ENCODE data around the gene MRPS5.

MRPS5 gene

GRCh38 chr2:95060446-95061118 lies 61.0 kb downstream of the MRPS5 start:
- DNase-seq (ENCODE audit: low spot score) = no peak

GRCh38 chr2:95059656-95060370 lies 61.8 kb downstream of the MRPS5 start:
- no peak for DNase-seq (ENCODE audit: low spot score)

GRCh38 chr2:95058989-95059641 lies 62.5 kb downstream of the MRPS5 start:
- no peak for DNase-seq (ENCODE audit: low spot score)

- no peak for DNase-seq (ENCODE audit: low spot score)
These were observed 63.1 kb downstream of the MRPS5 start for GRCh38 chr2:95058466-95058988.

- DNase-seq (ENCODE audit: low spot score) = no peak
These were observed 63.9 kb downstream of the MRPS5 start for GRCh38 chr2:95057535-95058370.

- no peak for DNase-seq (ENCODE audit: low spot score)
These were observed 64.8 kb downstream of the MRPS5 start for GRCh38 chr2:95056461-95057459.

GRCh38 chr2:95056044-95056443 lies 65.6 kb downstream of the MRPS5 start:
- DNase-seq (ENCODE audit: low spot score) = no peak

- DNase-seq (ENCODE audit: low spot score) = no peak
These were observed 66.3 kb downstream of the MRPS5 start for GRCh38 chr2:95055262-95055661.

GRCh38 chr2:95054016-95054415 lies 67.6 kb downstream of the MRPS5 start:
- no peak for DNase-seq (ENCODE audit: low spot score)

- DNase-seq (ENCODE audit: low spot score) = no peak
These were observed 68.1 kb downstream of the MRPS5 start for GRCh38 chr2:95053543-95053942.

- no peak for DNase-seq (ENCODE audit: low spot score)
These were observed 68.7 kb downstream of the MRPS5 start for GRCh38 chr2:95052804-95053479.

- DNase-seq (ENCODE audit: low spot score) = no peak
These were observed 69.3 kb downstream of the MRPS5 start for GRCh38 chr2:95052307-95052706.

- DNase-seq (ENCODE audit: low spot score) = no peak
These were observed 70.0 kb downstream of the MRPS5 start for GRCh38 chr2:95051626-95052025.

GRCh38 chr2:95050385-95051300 lies 71.0 kb downstream of the MRPS5 start:
- no peak for DNase-seq (ENCODE audit: low spot score)

- DNase-seq (ENCODE audit: low spot score) = no peak
These were observed 71.6 kb downstream of the MRPS5 start for GRCh38 chr2:95049961-95050360.

GRCh38 chr2:95049683-95049955 lies 72.0 kb downstream of the MRPS5 start:
- DNase-seq (ENCODE audit: low spot score) = no peak

GRCh38 chr2:95048825-95049682 lies 72.6 kb downstream of the MRPS5 start:
- DNase-seq (ENCODE audit: low spot score) = no peak
